IPS-15b (cell line): ENCODE data around the gene SEPTIN6.

Experiments
- H3K27me3 ChIP-seq: one replicate; pipeline ENCODE4 v1.6.1; 2013; ENCODE audit warnings: low read length; ENCODE audit not compliant: control insufficient read depth, insufficient read depth
- H3K36me3 ChIP-seq: one replicate; pipeline ENCODE4 v1.6.1; 2013; ENCODE audit warnings: low read length; ENCODE audit not compliant: control insufficient read depth, insufficient read depth
- H3K4me1 ChIP-seq: one replicate; pipeline ENCODE4 v1.6.1; 2013; ENCODE audit warnings: mild to moderate bottlenecking, low read length; ENCODE audit not compliant: control insufficient read depth, insufficient read depth
- H3K4me3 ChIP-seq: one replicate; pipeline ENCODE4 v1.5.1; 2013; ENCODE audit warnings: low read depth, low read length
- H3K9ac ChIP-seq: one replicate; pipeline ENCODE4 v1.6.1; 2013; ENCODE audit warnings: low read depth, mild to moderate bottlenecking, low read length
- H3K9me3 ChIP-seq: one replicate; pipeline ENCODE4 v1.6.1; 2013; ENCODE audit warnings: mild to moderate bottlenecking, low read length; ENCODE audit not compliant: control insufficient read depth, insufficient read depth

The SEPTIN6 gene

DNA sequence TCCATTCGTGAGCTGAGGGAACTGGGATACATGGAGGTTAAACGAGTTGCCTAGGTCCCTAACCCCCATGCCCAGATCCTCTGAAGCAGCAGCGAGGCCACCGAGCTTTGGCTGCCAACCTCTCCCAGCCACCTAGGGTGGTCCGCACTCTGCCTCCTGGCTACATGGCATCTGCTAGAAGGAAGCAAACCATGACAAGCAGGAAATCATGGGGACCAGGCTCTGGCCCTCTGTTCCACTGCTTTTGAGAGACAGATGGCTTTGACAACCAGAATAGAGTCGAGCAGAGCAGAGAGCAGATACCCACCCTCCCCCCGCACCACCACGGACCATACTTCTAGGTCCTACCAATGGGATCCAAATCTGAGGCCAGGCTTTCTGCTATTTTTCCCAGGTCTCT is 49.3 kb downstream of the SEPTIN6 start:
- H3K9ac ChIP-seq: no peak overlapping the region
- H3K4me1 ChIP-seq: no peaks in the 10 kb centered on the region
- H3K4me3 ChIP-seq: no peak overlapping the region
- H3K9me3 ChIP-seq: peaks cover 5% of the 10 kb centered on the region
- peaks cover 6% of the 10 kb centered on the region for H3K36me3 ChIP-seq
- H3K27me3 ChIP-seq: no peaks in the 10 kb centered on the region
